ENCODE results near the gene GALK2.

GALK2 gene

DNA sequence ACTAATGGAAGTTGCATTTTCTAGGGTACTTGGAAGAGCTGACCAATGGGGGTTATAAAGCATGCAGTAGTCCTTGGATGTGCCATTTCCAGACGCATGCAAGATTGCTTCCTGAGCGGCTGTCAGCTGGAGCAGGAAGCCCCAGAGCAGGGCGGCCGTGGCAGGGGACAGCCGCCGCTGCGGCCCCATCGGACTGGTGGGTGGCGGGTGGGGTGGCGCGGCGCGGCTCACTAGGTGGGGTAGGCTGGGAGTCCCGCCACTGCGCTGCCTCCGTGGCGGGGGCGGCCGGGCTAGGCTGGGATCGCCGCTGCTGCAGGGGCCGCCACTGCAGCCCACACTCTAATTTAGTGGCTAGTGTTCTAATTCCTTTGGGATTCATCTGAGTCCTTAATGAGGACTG, 196.4 kb downstream of the GALK2 start:
- DNase-seq, result no peak

DNA sequence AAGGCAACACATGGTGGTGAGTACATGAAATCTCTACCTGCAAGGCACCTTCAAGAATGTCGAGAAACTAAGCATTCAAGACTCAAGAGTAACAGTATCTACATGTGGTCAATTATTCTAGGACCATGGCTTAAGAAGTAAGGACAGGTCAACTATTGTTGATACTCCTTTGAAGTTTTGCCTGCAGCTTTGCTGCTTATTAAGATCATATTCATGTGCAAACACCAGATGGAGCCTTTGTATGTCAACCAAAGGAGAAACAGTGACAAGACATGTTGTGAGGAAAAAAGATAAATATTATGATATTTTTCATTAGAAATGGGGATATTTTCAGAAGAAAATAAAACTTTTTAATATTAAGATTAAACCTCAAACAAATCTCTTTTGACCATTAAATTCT, 200.7 kb downstream of the GALK2 start:
- no peak for DNase-seq

DNA sequence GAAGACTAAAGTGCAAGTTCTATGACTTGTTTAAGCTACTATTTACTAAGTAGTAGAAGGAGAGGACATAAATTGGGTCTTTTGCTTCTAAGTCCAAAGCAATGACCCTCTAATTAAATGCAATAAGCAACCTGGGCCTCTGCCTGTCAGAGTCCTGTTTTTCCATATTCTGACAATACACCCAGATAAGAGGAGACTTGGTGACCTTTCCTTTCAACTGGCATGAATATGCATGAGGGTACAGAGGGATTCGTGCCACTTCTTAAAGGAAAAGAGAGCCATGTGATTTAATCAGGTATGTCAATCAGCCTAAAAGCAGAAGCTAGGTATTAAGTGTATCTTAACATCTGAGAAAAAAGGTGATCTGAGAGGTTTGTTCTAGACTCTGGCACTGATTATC, 202.3 kb downstream of the GALK2 start:
- DNase-seq, result no peak

DNA sequence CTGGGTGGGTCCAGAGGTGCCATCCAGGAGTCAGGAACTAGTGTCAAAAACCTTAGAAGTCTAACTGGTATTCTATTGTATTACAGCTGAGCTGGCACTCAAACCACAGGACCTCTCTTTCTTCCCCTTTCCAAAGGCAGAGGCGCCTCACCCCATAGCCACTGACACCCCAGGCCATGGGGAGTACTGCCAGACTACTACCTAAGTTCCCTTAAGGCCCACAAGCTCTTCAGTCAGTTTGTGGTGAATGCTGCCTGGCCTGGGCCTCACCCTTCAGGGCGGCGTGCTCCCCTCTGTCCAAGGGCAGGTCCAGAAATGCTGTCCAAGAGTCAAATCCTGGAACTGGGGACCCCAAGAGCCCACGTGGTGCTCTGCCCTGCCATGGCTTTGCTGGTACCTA, 209.9 kb downstream of the GALK2 start:
- DNase-seq, result no peak

DNA sequence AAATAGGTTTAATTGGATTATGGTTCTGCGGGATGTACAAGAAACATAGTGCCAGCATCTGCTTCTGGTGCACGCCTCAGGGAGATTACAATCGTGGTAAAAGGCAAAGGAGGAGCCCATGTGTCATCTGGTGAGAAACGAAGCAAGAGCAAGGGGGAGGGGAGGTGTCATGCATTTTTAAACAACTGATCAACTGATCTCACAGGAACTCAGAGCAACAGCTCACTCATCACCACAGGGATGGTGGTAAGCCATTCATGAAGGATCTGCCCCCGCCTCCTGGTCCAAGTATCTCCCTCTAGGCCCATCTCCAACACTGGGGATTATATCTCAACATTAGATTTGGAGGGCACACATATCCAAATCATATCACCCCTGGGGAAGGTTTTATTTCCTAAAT, 210.9 kb downstream of the GALK2 start:
- DNase-seq, result no peak

All from NCI-H146 (cell line).